DND-41 (cell line): ENCODE data around the gene ADNP2.

Experiments
- CTCF ChIP-seq: IDR thresholded peaks from 2 replicates; pipeline ENCODE4 v1.5.1; 2012; ENCODE audit warnings: borderline replicate concordance, low read length, moderate library complexity, mild to moderate bottlenecking; ENCODE audit not compliant: poor library complexity, severe bottlenecking; ENCODE audit errors: extremely low read depth
- EZH2 ChIP-seq: IDR thresholded peaks from 3 replicates; pipeline ENCODE4 v1.6.1; 2012; ENCODE audit warnings: borderline replicate concordance, low read depth, mild to moderate bottlenecking, moderate library complexity, low read length, inconsistent platforms; ENCODE audit not compliant: severe bottlenecking

- no peak for TF ChIP-seq EZH2
- TF ChIP-seq CTCF, result no peak
Measured at GRCh38 chr18:80183273-80184050, 74.4 kb downstream of the ADNP2 start.
